B cell (primary cell): ENCODE data around the gene PDGFC. TPM values are rescaled to one million over a fixed set of nuclear protein-coding genes. Genes with fewer than 3 reads are reported as not detected.

Experiments
- ATAC-seq: fragments of 200-7000 bp; cut with Tn5 transposase; one replicate; pipeline ENCODE4 v1.10.0; 2021; ENCODE audit warnings: low read depth, mild to moderate bottlenecking, moderate number of reproducible peaks, moderate library complexity
- CTCF ChIA-PET: fragments of 350-600 bp; sonication (Branson Sonifier 250); formaldehyde crosslinking; loops from one replicate; lab custom pipeline; 2021; ENCODE audit warnings: antibody characterized with exemption, inconsistent platforms; lab: Charles Lee
- POLR2A ChIA-PET: fragments of 350-600 bp; sonication (Branson Sonifier 250); formaldehyde crosslinking; loops from one replicate; lab custom pipeline; 2021; ENCODE audit warnings: antibody characterized with exemption; lab: Charles Lee
- DNase-seq: peaks from one replicate; pipeline ENCODE4 v3.0.0; 2013
- H2AFZ ChIP-seq: 2 replicates; pipeline ENCODE4 v1.6.1; 2012; ENCODE audit warnings: mild to moderate bottlenecking, low read depth, low read length; ENCODE audit not compliant: insufficient read depth, poor library complexity, severe bottlenecking
- H3K27ac ChIP-seq, 2 donors: 1 replicate in 1 of 2; 2 replicates in 1 of 2; pipeline ENCODE4 v1.5.1; 2012 to 2013; ENCODE audit warnings: low read length in 2 of 2, mild to moderate bottlenecking in 2 of 2, moderate library complexity in 1 of 2
- H3K27me3 ChIP-seq, 4 experiments: fragments of 200-600 bp in 1 of 4; sonication (generic) in 1 of 4; replicated peaks in 1 of 4; 1 replicate in 2 of 4; 2 replicates in 2 of 4; pipeline versions ENCODE4 v1.6.1 to v1.7.0; 2013 to 2016; ENCODE audit warnings: low read length in 3 of 4, mild to moderate bottlenecking in 2 of 4, mixed read lengths in 1 of 4, moderate library complexity in 1 of 4; ENCODE audit not compliant: insufficient read depth in 4 of 4, control insufficient read depth in 3 of 4; ENCODE audit errors: control extremely low read depth in 1 of 4
- H3K36me3 ChIP-seq, 2 experiments: replicated peaks in 1 of 2; 1 replicate in 1 of 2; 2 replicates in 1 of 2; pipeline versions ENCODE4 v1.6.1 to v1.7.1; 2013; ENCODE audit warnings: low read length in 1 of 2; ENCODE audit not compliant: insufficient read depth in 2 of 2, control insufficient read depth in 1 of 2; ENCODE audit errors: control extremely low read depth in 1 of 2, extremely low read depth in 1 of 2
- H3K4me1 ChIP-seq, 2 donors: fragments of 200-600 bp in 1 of 2; sonication (generic) in 1 of 2; 1 replicate in 1 of 2; 2 replicates in 1 of 2; pipeline versions ENCODE4 v1.5.1 to v1.6.1; 2013 to 2017; ENCODE audit warnings: low read length in 2 of 2; ENCODE audit not compliant: control insufficient read depth in 2 of 2, insufficient read depth in 2 of 2
- H3K4me2 ChIP-seq: replicated peaks from 2 replicates; pipeline ENCODE3; 2012; ENCODE audit warnings: mild to moderate bottlenecking, low read depth, low read length; ENCODE audit not compliant: poor library complexity, severe bottlenecking
- H3K4me3 ChIP-seq, 5 experiments: fragments of 200-600 bp in 1 of 5; sonication (generic) in 1 of 5; 1 replicate in 3 of 5; 2 replicates in 2 of 5; pipeline versions ENCODE4 v1.5.1 to v1.7.0; 2011 to 2016; ENCODE audit warnings: low read length in 4 of 5, mild to moderate bottlenecking in 4 of 5, low read depth in 2 of 5, control low read depth in 1 of 5, moderate library complexity in 1 of 5; ENCODE audit not compliant: insufficient read depth in 1 of 5; ENCODE audit errors: control extremely low read depth in 1 of 5, extremely low read depth in 1 of 5
- H3K79me2 ChIP-seq: fragments of 200-600 bp; sonication (generic); one replicate; pipeline ENCODE4 v1.6.0; 2016; ENCODE audit warnings: low read length; ENCODE audit not compliant: control insufficient read depth, insufficient read depth
- H3K9ac ChIP-seq: fragments of 200-600 bp; sonication (generic); 2 replicates; pipeline ENCODE4 v1.6.1; 2017; ENCODE audit warnings: mild to moderate bottlenecking, low read length, moderate library complexity
- H3K9me3 ChIP-seq, 3 donors: one replicate each; pipeline versions ENCODE4 v1.6.1 to v1.7.1; 2013; ENCODE audit warnings: low read length in 2 of 3; ENCODE audit not compliant: control insufficient read depth in 2 of 3, insufficient read depth in 1 of 3; ENCODE audit errors: control extremely low read depth in 1 of 3
- H4K20me1 ChIP-seq: 2 replicates; pipeline ENCODE4 v1.6.0; 2012; ENCODE audit warnings: mild to moderate bottlenecking, low read length; ENCODE audit not compliant: insufficient read depth, control insufficient read depth, poor library complexity, severe bottlenecking
- H3K27ac Mint-ChIP-seq: one replicate; pipeline ENCODE4 v1.8.0; 2021; ENCODE audit warnings: mixed read lengths
- H3K27me3 Mint-ChIP-seq: one replicate; pipeline ENCODE4 v1.8.0; 2021; ENCODE audit warnings: mixed read lengths
- H3K4me1 Mint-ChIP-seq: one replicate; pipeline ENCODE4 v1.8.0; 2021; ENCODE audit warnings: mixed read lengths
- H3K4me3 Mint-ChIP-seq: one replicate; pipeline ENCODE4 v1.8.0; 2021; ENCODE audit warnings: mixed read lengths
- H3K9me3 Mint-ChIP-seq: one replicate; pipeline ENCODE4 v1.8.0; 2022; ENCODE audit warnings: mixed read lengths; ENCODE audit not compliant: insufficient read depth
- CTCF ChIP-seq: fragments of 200-600 bp; IDR thresholded peaks from one replicate; pipeline ENCODE4 v1.8.0; 2022; ENCODE audit warnings: antibody characterized with exemption, mild to moderate bottlenecking
- EZH2 ChIP-seq: IDR thresholded peaks from 2 replicates; pipeline ENCODE4 v1.6.1; 2012; ENCODE audit warnings: borderline replicate concordance, low read depth, mild to moderate bottlenecking, moderate library complexity, low read length; ENCODE audit not compliant: insufficient read depth, poor library complexity, severe bottlenecking
- WGBS: methylation state at CpG from one replicate; pipeline ENCODE4 v1.1.5; 2013; ENCODE audit warnings: missing lambda C conversion rate; ENCODE audit not compliant: insufficient coverage; 5-methylcytosine and 5-hydroxymethylcytosine counted together
- intact Hi-C: fragments of 100-400 bp; cut with micrococcal nuclease; formaldehyde crosslinking; loops from one replicate; pipeline ENCODE4 v1.10.0; 2022
- polyA plus RNA-seq: library from polyadenylated mRNA; depleted of rRNA; stranded (reverse); fragments of >200 nt; gene quantifications from 2 replicates; pipeline ENCODE4 v1.2.3, GENCODE V29; 2012
- total RNA-seq, 2 donors: library from RNA; stranded (reverse); fragments of 120-200 nt in 1 of 2; gene quantifications; 1 replicate in 1 of 2; 2 replicates in 1 of 2; pipeline versions ENCODE4 v1.2.3 to v1.2.4, GENCODE V29; 2013 to 2022

PDGFC gene
- total and polyA plus RNA-seq, 2 donors (not counting 1 experiment from before 2014, with no cell fraction given), result 0.10 TPM; not detected in 1

- H4K20me1 ChIP-seq, result no peaks in the 10 kb centered on the region
- H3K27ac ChIP-seq, result no peak overlapping the region
- H3K27me3 ChIP-seq, result no peaks in the 10 kb centered on the region
- no peak overlapping the region for H3K4me3 ChIP-seq
- no peak overlapping the region for H3K4me2 ChIP-seq
- DNase-seq (no peak), ATAC-seq (no peak)
- H3K4me1 ChIP-seq, result no peaks in the 10 kb centered on the region
- CTCF ChIA-PET, result no interaction called here
- intact Hi-C loops, result no loop called here
- WGBS, result no CpG with 5 or more reads among the region's 5 CpGs
- Mint-ChIP-seq H3K27ac (no peak overlapping the region), H3K27me3 (no peaks in the 10 kb centered on the region), H3K4me3 (no peak overlapping the region), H3K9me3 (no peaks in the 10 kb centered on the region), H3K4me1 (no peaks in the 10 kb centered on the region)
- no peaks in the 10 kb centered on the region for H3K79me2 ChIP-seq
- TF ChIP-seq CTCF, result no peak
- H3K9me3 ChIP-seq, result no peaks in the 10 kb centered on the region
- H3K36me3 ChIP-seq, result no peaks in the 10 kb centered on the region
- H2AFZ ChIP-seq, result no peak overlapping the region
- no peak overlapping the region for H3K9ac ChIP-seq
- POLR2A ChIA-PET, result no interaction called here
Measured at GRCh38 chr4:156767911-156768415, 203.6 kb downstream of the PDGFC start.

GRCh38 chr4:156766846-156767245 is 204.8 kb downstream of the PDGFC start:
- Histone ChIP-seq H3K9me3 (no peaks in the 10 kb centered on the region), H2AFZ (no peak overlapping the region), H3K4me2 (no peak overlapping the region), H3K27me3 (no peaks in the 10 kb centered on the region), H3K79me2 (no peaks in the 10 kb centered on the region), H3K9ac (no peak overlapping the region), H3K27ac (no peak overlapping the region), H4K20me1 (no peaks in the 10 kb centered on the region), H3K36me3 (no peaks in the 10 kb centered on the region), H3K4me3 (no peak overlapping the region), H3K4me1 (no peaks in the 10 kb centered on the region)
- Mint-ChIP-seq H3K9me3 (no peaks in the 10 kb centered on the region), H3K4me1 (no peaks in the 10 kb centered on the region), H3K27ac (no peak overlapping the region), H3K27me3 (no peaks in the 10 kb centered on the region), H3K4me3 (no peak overlapping the region)
- ChIA-PET CTCF (no interaction called here), POLR2A (no interaction called here)
- no peak for ATAC-seq
- WGBS, result no CpG with 5 or more reads among the region's 1 CpG
- DNase-seq, result no peak
- intact Hi-C loops, result no loop called here
- no peak for TF ChIP-seq CTCF
- TF ChIP-seq EZH2, result no peak
